Lung (tissue), 12 donors: ENCODE results near the gene IL17B. TPM values are rescaled to one million over a fixed set of nuclear protein-coding genes. Genes with fewer than 3 reads are reported as not detected.

Experiments
- ATAC-seq: fragments of 200-7000 bp; cut with Tn5 transposase; one replicate; pipeline ENCODE4 v1.9.1; 2020; ENCODE audit warnings: moderate number of reproducible peaks; ENCODE audit not compliant: insufficient read depth, low FRiP score
- DNase-seq, 3 donors: peaks; one replicate each; pipeline ENCODE4 v3.0.0-alpha.2; 2013 to 2017
- H3K27ac ChIP-seq, 2 donors: one replicate each; pipeline ENCODE4 v1.5.1; 2013; ENCODE audit warnings: mild to moderate bottlenecking in 2 of 2, moderate library complexity in 2 of 2, control low read depth in 1 of 2, inconsistent platforms in 1 of 2, low read depth in 1 of 2, low read length in 1 of 2
- H3K27me3 ChIP-seq, 3 donors: one replicate each; pipeline ENCODE4 v1.5.1; 2013; ENCODE audit warnings: low read length in 2 of 3; ENCODE audit not compliant: control insufficient read depth in 3 of 3, insufficient read depth in 3 of 3
- H3K36me3 ChIP-seq, 4 donors: one replicate each; pipeline ENCODE4 v1.5.1; 2013; ENCODE audit warnings: low read length in 4 of 4, mild to moderate bottlenecking in 1 of 4, moderate library complexity in 1 of 4; ENCODE audit not compliant: control insufficient read depth in 4 of 4, insufficient read depth in 4 of 4
- H3K4me1 ChIP-seq, 5 donors: one replicate each; pipeline ENCODE4 v1.5.1; 2013; ENCODE audit warnings: low read length in 5 of 5, mild to moderate bottlenecking in 2 of 5, moderate library complexity in 1 of 5; ENCODE audit not compliant: control insufficient read depth in 5 of 5, insufficient read depth in 5 of 5
- H3K4me3 ChIP-seq: one replicate; pipeline ENCODE4 v1.5.1; 2013; ENCODE audit warnings: mild to moderate bottlenecking, control low read depth, moderate library complexity
- H3K9ac ChIP-seq, 2 donors: one replicate each; pipeline ENCODE4 v1.5.1; 2013; ENCODE audit warnings: low read length in 2 of 2, control low read depth in 1 of 2; ENCODE audit not compliant: insufficient read depth in 1 of 2
- H3K9me3 ChIP-seq, 4 donors: one replicate each; pipeline ENCODE4 v1.5.1; 2013; ENCODE audit warnings: low read length in 3 of 4, mild to moderate bottlenecking in 1 of 4, moderate library complexity in 1 of 4; ENCODE audit not compliant: control insufficient read depth in 4 of 4, insufficient read depth in 3 of 4
- WGBS, 2 donors: extraction: QIAGEN DNeasy Blood & Tissue Kit; methylation state at CpG; one replicate each; pipeline ENCODE4 v1.1.7; 2013; 5-methylcytosine and 5-hydroxymethylcytosine counted together
- polyA plus RNA-seq, 2 donors: library from polyadenylated mRNA; stranded (reverse); fragments of 200-250 nt; gene quantifications; one replicate each; pipeline ENCODE4 v1.2.1, GENCODE V29; 2013
- total RNA-seq, 2 donors: library from RNA; depleted of rRNA in 1 of 2; stranded (reverse); fragments of >200 nt in 1 of 2; gene quantifications; one replicate each; pipeline ENCODE4 v1.2.1, GENCODE V29; 2014 to 2021
- TF ChIP-seq, protein P1 (sequence below): IDR thresholded peaks from 2 replicates; pipeline ENCODE4 v1.5.1; 2012; ENCODE audit warnings: mild to moderate bottlenecking; ENCODE audit errors: control extremely low read depth, extremely low read depth
- donor health status: control.
- donor health status: control.
- donor health status: Bipolar disorder and iron deficiency.
- donor health status: healthy.
- donor health status: DM: yes; HTN: yes; CAD: no.

The IL17B gene
- total and polyA plus RNA-seq, 4 donors = 0.26 to 1.3 (median 0.39) TPM

- ATAC-seq = peak; percentile 13
- Histone ChIP-seq H3K9ac (no peak overlapping the region), H3K27me3 (no peaks in the 10 kb centered on the region), H3K27ac (no peak overlapping the region), H3K4me1 (peaks cover 0 to 4% (median 0%) of the 10 kb centered on the region in 5 donors), H3K4me3 (no peak overlapping the region), H3K36me3 (no peaks in the 10 kb centered on the region), H3K9me3 (no peaks in the 10 kb centered on the region)
- TF ChIP-seq, protein P1, sequence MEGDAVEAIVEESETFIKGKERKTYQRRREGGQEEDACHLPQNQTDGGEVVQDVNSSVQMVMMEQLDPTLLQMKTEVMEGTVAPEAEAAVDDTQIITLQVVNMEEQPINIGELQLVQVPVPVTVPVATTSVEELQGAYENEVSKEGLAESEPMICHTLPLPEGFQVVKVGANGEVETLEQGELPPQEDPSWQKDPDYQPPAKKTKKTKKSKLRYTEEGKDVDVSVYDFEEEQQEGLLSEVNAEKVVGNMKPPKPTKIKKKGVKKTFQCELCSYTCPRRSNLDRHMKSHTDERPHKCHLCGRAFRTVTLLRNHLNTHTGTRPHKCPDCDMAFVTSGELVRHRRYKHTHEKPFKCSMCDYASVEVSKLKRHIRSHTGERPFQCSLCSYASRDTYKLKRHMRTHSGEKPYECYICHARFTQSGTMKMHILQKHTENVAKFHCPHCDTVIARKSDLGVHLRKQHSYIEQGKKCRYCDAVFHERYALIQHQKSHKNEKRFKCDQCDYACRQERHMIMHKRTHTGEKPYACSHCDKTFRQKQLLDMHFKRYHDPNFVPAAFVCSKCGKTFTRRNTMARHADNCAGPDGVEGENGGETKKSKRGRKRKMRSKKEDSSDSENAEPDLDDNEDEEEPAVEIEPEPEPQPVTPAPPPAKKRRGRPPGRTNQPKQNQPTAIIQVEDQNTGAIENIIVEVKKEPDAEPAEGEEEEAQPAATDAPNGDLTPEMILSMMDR = peak; percentile 38
- DNase-seq = peak; percentile 80 to 83 (median 81)
- WGBS, 2 donors = 46% methylated on average over 14 of the region's 14 CpGs
Measured at GRCh38 chr5:149367249-149367971, 11.7 kb downstream of the IL17B start.

GRCh38 chr5:149366169-149366729 lies 12.8 kb downstream of the IL17B start:
- peaks cover 0 to 4% (median 0%) of the 10 kb centered on the region in 5 donors for H3K4me1 ChIP-seq
- H3K27me3 ChIP-seq = no peaks in the 10 kb centered on the region
- TF ChIP-seq, protein P1 = no peak
- H3K36me3 ChIP-seq = no peaks in the 10 kb centered on the region
- 84 to 89% methylated on average over 1 of the region's 1 CpG for WGBS, 2 donors
- no peaks in the 10 kb centered on the region for H3K9me3 ChIP-seq
- ATAC-seq (no peak), DNase-seq (no peak)
- no peak overlapping the region for H3K9ac ChIP-seq
- no peak overlapping the region for H3K4me3 ChIP-seq
- H3K27ac ChIP-seq = no peak overlapping the region

DNA sequence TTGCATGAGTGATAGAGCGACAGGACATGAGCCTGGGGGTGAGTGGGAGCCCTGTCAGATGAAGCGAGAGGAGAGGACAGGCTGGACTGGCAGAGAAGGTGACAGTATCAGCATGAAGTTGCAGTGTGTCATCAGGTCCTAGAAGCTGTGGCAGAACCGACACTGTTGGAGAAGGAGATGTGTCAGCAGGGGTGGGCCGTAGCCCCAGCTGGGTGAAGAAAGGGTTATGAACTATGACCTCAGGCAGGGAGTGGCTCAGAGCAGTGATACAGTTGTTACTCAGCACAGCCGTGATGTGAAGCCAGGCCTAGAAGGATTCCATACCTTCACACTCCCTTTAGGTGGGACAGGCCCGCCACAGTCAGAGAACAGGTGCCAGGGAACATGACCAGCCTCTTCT lies 13.7 kb downstream of the IL17B start:
- WGBS, 2 donors = 83 to 86% methylated on average over 6 of the region's 6 CpGs
- TF ChIP-seq, protein P1 = no peak
- Histone ChIP-seq H3K9me3 (no peaks in the 10 kb centered on the region), H3K4me1 (peaks cover 0 to 4% (median 0%) of the 10 kb centered on the region in 5 donors), H3K4me3 (no peak overlapping the region), H3K27me3 (no peaks in the 10 kb centered on the region), H3K27ac (no peak overlapping the region), H3K36me3 (no peaks in the 10 kb centered on the region), H3K9ac (no peak overlapping the region)
- no peak for DNase-seq
- no peak for ATAC-seq
